Astrocyte (in vitro differentiated cells and primary cell): ENCODE data around the gene CABP5.

Experiments
- CTCF ChIP-seq: IDR thresholded peaks from 2 replicates; pipeline ENCODE4 v1.5.1; 2011; ENCODE audit warnings: low read depth, mild to moderate bottlenecking, inconsistent platforms, low read length, moderate library complexity; ENCODE audit not compliant: insufficient read depth
- EZH2 ChIP-seq: IDR thresholded peaks from 2 replicates; pipeline ENCODE4 v1.6.1; 2012; ENCODE audit warnings: mild to moderate bottlenecking, low read length, inconsistent platforms; ENCODE audit not compliant: insufficient read depth

- no peak for TF ChIP-seq CTCF
- no peak for TF ChIP-seq EZH2
Measured at GRCh38 chr19:48085076-48085475, 41.2 kb upstream of the CABP5 start.
